ENCODE measurements around the gene ALK. TPM values are rescaled to one million over a fixed set of nuclear protein-coding genes. Genes with fewer than 3 reads are reported as not detected.

The ALK gene
- total and polyA plus RNA-seq, 2 experiments from 2014 or later, result 0.35 TPM; not detected in 1

DNA sequence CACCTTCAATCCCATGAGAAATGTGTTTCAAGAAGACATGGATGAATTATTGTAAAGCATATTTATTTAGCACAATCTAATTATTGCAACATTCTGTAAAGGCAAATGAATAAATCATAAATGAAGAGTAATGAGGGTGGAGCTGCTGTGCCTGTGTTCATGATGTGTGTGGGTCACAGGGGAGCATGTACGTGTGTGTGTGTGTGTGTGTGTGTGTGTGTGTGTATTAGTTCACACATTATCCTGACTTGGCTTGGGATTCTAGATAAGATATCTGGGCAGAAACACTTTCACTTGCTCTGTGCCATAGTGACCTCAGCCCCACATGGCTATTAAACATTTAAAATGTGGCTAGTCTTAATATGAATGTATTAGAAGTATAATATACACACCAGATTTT is 361.8 kb downstream of the ALK start:
- TF ChIP-seq STAT1 (IDR thresholded peaks at IDR 0.05; ENCODE audit: unreplicated experiment) (no peak), POLR2AphosphoS5 (IDR thresholded peaks at IDR 0.05; ENCODE audit: low read depth) (no peak), ZNF114 (CRISPR knock-in tag; IDR thresholded peaks at IDR 0.05) (no peak), EZH2phosphoT487 (IDR thresholded peaks at IDR 0.05; ENCODE audit: unreplicated experiment) (no peak), EZH2 (IDR thresholded peaks at IDR 0.05; ENCODE audit: low read depth, unreplicated experiment) (no peak), NANOG (IDR thresholded peaks at IDR 0.05; ENCODE audit: borderline replicate concordance) (no peak), CREB1 (CRISPR knock-in tag; IDR thresholded peaks at IDR 0.05; ENCODE audit: low read depth) (no peak), ZNF331 (CRISPR knock-in tag; IDR thresholded peaks at IDR 0.05; ENCODE audit: low read depth) (no peak), JUNB (IDR thresholded peaks at IDR 0.05; ENCODE audit: unreplicated experiment) (no peak)
- TF ChIP-seq, protein P1, sequence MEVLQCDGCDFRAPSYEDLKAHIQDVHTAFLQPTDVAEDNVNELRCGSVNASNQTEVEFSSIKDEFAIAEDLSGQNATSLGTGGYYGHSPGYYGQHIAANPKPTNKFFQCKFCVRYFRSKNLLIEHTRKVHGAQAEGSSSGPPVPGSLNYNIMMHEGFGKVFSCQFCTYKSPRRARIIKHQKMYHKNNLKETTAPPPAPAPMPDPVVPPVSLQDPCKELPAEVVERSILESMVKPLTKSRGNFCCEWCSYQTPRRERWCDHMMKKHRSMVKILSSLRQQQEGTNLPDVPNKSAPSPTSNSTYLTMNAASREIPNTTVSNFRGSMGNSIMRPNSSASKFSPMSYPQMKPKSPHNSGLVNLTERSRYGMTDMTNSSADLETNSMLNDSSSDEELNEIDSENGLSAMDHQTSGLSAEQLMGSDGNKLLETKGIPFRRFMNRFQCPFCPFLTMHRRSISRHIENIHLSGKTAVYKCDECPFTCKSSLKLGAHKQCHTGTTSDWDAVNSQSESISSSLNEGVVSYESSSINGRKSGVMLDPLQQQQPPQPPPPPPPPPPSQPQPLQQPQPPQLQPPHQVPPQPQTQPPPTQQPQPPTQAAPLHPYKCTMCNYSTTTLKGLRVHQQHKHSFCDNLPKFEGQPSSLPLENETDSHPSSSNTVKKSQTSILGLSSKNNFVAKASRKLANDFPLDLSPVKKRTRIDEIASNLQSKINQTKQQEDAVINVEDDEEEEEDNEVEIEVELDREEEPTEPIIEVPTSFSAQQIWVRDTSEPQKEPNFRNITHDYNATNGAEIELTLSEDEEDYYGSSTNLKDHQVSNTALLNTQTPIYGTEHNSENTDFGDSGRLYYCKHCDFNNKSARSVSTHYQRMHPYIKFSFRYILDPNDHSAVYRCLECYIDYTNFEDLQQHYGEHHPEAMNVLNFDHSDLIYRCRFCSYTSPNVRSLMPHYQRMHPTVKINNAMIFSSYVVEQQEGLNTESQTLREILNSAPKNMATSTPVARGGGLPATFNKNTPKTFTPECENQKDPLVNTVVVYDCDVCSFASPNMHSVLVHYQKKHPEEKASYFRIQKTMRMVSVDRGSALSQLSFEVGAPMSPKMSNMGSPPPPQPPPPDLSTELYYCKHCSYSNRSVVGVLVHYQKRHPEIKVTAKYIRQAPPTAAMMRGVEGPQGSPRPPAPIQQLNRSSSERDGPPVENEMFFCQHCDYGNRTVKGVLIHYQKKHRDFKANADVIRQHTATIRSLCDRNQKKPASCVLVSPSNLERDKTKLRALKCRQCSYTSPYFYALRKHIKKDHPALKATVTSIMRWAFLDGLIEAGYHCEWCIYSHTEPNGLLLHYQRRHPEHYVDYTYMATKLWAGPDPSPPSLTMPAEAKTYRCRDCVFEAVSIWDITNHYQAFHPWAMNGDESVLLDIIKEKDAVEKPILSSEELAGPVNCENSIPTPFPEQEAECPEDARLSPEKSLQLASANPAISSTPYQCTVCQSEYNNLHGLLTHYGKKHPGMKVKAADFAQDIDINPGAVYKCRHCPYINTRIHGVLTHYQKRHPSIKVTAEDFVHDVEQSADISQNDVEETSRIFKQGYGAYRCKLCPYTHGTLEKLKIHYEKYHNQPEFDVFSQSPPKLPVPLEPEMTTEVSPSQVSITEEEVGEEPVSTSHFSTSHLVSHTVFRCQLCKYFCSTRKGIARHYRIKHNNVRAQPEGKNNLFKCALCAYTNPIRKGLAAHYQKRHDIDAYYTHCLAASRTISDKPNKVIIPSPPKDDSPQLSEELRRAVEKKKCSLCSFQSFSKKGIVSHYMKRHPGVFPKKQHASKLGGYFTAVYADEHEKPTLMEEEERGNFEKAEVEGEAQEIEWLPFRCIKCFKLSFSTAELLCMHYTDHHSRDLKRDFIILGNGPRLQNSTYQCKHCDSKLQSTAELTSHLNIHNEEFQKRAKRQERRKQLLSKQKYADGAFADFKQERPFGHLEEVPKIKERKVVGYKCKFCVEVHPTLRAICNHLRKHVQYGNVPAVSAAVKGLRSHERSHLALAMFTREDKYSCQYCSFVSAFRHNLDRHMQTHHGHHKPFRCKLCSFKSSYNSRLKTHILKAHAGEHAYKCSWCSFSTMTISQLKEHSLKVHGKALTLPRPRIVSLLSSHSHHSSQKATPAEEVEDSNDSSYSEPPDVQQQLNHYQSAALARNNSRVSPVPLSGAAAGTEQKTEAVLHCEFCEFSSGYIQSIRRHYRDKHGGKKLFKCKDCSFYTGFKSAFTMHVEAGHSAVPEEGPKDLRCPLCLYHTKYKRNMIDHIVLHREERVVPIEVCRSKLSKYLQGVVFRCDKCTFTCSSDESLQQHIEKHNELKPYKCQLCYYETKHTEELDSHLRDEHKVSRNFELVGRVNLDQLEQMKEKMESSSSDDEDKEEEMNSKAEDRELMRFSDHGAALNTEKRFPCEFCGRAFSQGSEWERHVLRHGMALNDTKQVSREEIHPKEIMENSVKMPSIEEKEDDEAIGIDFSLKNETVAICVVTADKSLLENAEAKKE (CRISPR knock-in tag; IDR thresholded peaks at IDR 0.05), result no peak
- TF ChIP-seq, protein P2, sequence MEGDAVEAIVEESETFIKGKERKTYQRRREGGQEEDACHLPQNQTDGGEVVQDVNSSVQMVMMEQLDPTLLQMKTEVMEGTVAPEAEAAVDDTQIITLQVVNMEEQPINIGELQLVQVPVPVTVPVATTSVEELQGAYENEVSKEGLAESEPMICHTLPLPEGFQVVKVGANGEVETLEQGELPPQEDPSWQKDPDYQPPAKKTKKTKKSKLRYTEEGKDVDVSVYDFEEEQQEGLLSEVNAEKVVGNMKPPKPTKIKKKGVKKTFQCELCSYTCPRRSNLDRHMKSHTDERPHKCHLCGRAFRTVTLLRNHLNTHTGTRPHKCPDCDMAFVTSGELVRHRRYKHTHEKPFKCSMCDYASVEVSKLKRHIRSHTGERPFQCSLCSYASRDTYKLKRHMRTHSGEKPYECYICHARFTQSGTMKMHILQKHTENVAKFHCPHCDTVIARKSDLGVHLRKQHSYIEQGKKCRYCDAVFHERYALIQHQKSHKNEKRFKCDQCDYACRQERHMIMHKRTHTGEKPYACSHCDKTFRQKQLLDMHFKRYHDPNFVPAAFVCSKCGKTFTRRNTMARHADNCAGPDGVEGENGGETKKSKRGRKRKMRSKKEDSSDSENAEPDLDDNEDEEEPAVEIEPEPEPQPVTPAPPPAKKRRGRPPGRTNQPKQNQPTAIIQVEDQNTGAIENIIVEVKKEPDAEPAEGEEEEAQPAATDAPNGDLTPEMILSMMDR (conservative IDR thresholded peaks at IDR 0.05; ENCODE audit: low read depth in 2 of 2), result no peak
- TF ChIP-seq, protein P3, sequence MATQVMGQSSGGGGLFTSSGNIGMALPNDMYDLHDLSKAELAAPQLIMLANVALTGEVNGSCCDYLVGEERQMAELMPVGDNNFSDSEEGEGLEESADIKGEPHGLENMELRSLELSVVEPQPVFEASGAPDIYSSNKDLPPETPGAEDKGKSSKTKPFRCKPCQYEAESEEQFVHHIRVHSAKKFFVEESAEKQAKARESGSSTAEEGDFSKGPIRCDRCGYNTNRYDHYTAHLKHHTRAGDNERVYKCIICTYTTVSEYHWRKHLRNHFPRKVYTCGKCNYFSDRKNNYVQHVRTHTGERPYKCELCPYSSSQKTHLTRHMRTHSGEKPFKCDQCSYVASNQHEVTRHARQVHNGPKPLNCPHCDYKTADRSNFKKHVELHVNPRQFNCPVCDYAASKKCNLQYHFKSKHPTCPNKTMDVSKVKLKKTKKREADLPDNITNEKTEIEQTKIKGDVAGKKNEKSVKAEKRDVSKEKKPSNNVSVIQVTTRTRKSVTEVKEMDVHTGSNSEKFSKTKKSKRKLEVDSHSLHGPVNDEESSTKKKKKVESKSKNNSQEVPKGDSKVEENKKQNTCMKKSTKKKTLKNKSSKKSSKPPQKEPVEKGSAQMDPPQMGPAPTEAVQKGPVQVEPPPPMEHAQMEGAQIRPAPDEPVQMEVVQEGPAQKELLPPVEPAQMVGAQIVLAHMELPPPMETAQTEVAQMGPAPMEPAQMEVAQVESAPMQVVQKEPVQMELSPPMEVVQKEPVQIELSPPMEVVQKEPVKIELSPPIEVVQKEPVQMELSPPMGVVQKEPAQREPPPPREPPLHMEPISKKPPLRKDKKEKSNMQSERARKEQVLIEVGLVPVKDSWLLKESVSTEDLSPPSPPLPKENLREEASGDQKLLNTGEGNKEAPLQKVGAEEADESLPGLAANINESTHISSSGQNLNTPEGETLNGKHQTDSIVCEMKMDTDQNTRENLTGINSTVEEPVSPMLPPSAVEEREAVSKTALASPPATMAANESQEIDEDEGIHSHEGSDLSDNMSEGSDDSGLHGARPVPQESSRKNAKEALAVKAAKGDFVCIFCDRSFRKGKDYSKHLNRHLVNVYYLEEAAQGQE (IDR thresholded peaks at IDR 0.05; ENCODE audit: unreplicated experiment), result no peak
- TF ChIP-seq, protein P4, sequence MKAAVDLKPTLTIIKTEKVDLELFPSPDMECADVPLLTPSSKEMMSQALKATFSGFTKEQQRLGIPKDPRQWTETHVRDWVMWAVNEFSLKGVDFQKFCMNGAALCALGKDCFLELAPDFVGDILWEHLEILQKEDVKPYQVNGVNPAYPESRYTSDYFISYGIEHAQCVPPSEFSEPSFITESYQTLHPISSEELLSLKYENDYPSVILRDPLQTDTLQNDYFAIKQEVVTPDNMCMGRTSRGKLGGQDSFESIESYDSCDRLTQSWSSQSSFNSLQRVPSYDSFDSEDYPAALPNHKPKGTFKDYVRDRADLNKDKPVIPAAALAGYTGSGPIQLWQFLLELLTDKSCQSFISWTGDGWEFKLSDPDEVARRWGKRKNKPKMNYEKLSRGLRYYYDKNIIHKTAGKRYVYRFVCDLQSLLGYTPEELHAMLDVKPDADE (IDR thresholded peaks at IDR 0.05), result no peak
- Histone ChIP-seq H3K27ac (ENCODE audit: low read depth) (no peak overlapping the region), H2AFZ (no peak overlapping the region), H3K9me2 (ENCODE audit: insufficient read depth) (peaks cover 8% of the 10 kb centered on the region; the same call in 1 of the 2 replicates), H4K20me1 (replicated peaks; ENCODE audit: insufficient read depth) (no peaks in the 10 kb centered on the region), H3K4me3 (no peak overlapping the region), H3K36me3 (ENCODE audit: insufficient read depth) (no peaks in the 10 kb centered on the region), H3K27me3 (ENCODE audit: insufficient read depth) (no peaks in the 10 kb centered on the region), H3F3A (replicated peaks; ENCODE audit: low read depth) (no peaks in the 10 kb centered on the region), H3K79me2 (replicated peaks; ENCODE audit: insufficient read depth) (no peaks in the 10 kb centered on the region), H3K4me1 (ENCODE audit: insufficient read depth) (peaks cover 11% of the 10 kb centered on the region), H3K4me2 (no peak overlapping the region)
- no peaks in the 10 kb centered on the region for H3K36me3 Mint-ChIP-seq (ENCODE audit: low read depth)
- peaks cover 2% of the 10 kb centered on the region for H3K27me3 Mint-ChIP-seq (ENCODE audit: insufficient read depth, low read depth, poor library complexity)
- DNase-seq (ENCODE audit: low spot score) (no peak), ATAC-seq (no peak)
- no peak overlapping the region for H3K27ac Mint-ChIP-seq
- peaks cover 10% of the 10 kb centered on the region for H3K4me1 Mint-ChIP-seq
- H3K9me3 Mint-ChIP-seq, result no peaks in the 10 kb centered on the region; the same call in 2 of the 3 replicates
- no peak overlapping the region for H3K4me3 Mint-ChIP-seq
